Measurements from ENCODE around the gene SEMA3E.

The SEMA3E gene

GRCh38 chr7:83337050-83337449, 311.9 kb downstream of the SEMA3E start:
- H3K4me3 ChIP-seq (IDR thresholded peaks at IDR 0.05; ENCODE audit: insufficient read depth, low read depth, low read length) = no peak overlapping the region
- no peaks in the 10 kb centered on the region for H3K79me2 ChIP-seq (ENCODE audit: insufficient read depth, low read depth)
- no peaks in the 10 kb centered on the region for H3K36me3 ChIP-seq (ENCODE audit: insufficient read depth)
- H3K9ac ChIP-seq = no peak overlapping the region
- H2AFZ ChIP-seq (ENCODE audit: low read depth) = no peak overlapping the region
- no peaks in the 10 kb centered on the region for H4K20me1 ChIP-seq (ENCODE audit: insufficient read depth)
- H3K27ac ChIP-seq = no peak overlapping the region
- H3K4me1 ChIP-seq (ENCODE audit: low read depth, poor library complexity, severe bottlenecking) = no peaks in the 10 kb centered on the region
- H3K27me3 ChIP-seq (ENCODE audit: insufficient read depth, low read depth) = no peaks in the 10 kb centered on the region
- H3K4me2 ChIP-seq = no peak overlapping the region
- TF ChIP-seq CTCF (conservative IDR thresholded peaks at IDR 0.05; ENCODE audit: low read depth, low read length) = no peak

- Histone ChIP-seq H3K4me3 (IDR thresholded peaks at IDR 0.05; ENCODE audit: insufficient read depth, low read depth, low read length) (no peak overlapping the region), H3K79me2 (ENCODE audit: insufficient read depth, low read depth) (no peaks in the 10 kb centered on the region), H3K27ac (no peak overlapping the region), H3K4me2 (no peak overlapping the region), H3K4me1 (ENCODE audit: low read depth, poor library complexity, severe bottlenecking) (no peaks in the 10 kb centered on the region), H3K27me3 (ENCODE audit: insufficient read depth, low read depth) (no peaks in the 10 kb centered on the region), H3K9ac (no peak overlapping the region), H4K20me1 (ENCODE audit: insufficient read depth) (no peaks in the 10 kb centered on the region), H3K36me3 (ENCODE audit: insufficient read depth) (no peaks in the 10 kb centered on the region), H2AFZ (ENCODE audit: low read depth) (no peak overlapping the region)
- no peak for TF ChIP-seq CTCF (conservative IDR thresholded peaks at IDR 0.05; ENCODE audit: low read depth, low read length)
Observed at GRCh38 chr7:83326223-83326622, 322.7 kb downstream of the SEMA3E start.

GRCh38 chr7:83325083-83325482, 323.9 kb downstream of the SEMA3E start:
- H3K4me2 ChIP-seq = no peak overlapping the region
- H3K79me2 ChIP-seq (ENCODE audit: insufficient read depth, low read depth) = no peaks in the 10 kb centered on the region
- H3K27me3 ChIP-seq (ENCODE audit: insufficient read depth, low read depth) = no peaks in the 10 kb centered on the region
- H2AFZ ChIP-seq (ENCODE audit: low read depth) = no peak overlapping the region
- no peaks in the 10 kb centered on the region for H4K20me1 ChIP-seq (ENCODE audit: insufficient read depth)
- no peak for TF ChIP-seq CTCF (conservative IDR thresholded peaks at IDR 0.05; ENCODE audit: low read depth, low read length)
- no peak overlapping the region for H3K27ac ChIP-seq
- no peaks in the 10 kb centered on the region for H3K4me1 ChIP-seq (ENCODE audit: low read depth, poor library complexity, severe bottlenecking)
- H3K9ac ChIP-seq = no peak overlapping the region
- no peaks in the 10 kb centered on the region for H3K36me3 ChIP-seq (ENCODE audit: insufficient read depth)
- H3K4me3 ChIP-seq (IDR thresholded peaks at IDR 0.05; ENCODE audit: insufficient read depth, low read depth, low read length) = no peak overlapping the region

- H4K20me1 ChIP-seq (ENCODE audit: insufficient read depth) = no peaks in the 10 kb centered on the region
- H3K4me1 ChIP-seq (ENCODE audit: low read depth, poor library complexity, severe bottlenecking) = no peaks in the 10 kb centered on the region
- H3K36me3 ChIP-seq (ENCODE audit: insufficient read depth) = no peaks in the 10 kb centered on the region
- no peak overlapping the region for H3K9ac ChIP-seq
- no peak for TF ChIP-seq CTCF (conservative IDR thresholded peaks at IDR 0.05; ENCODE audit: low read depth, low read length)
- no peak overlapping the region for H3K27ac ChIP-seq
- no peaks in the 10 kb centered on the region for H3K27me3 ChIP-seq (ENCODE audit: insufficient read depth, low read depth)
- no peaks in the 10 kb centered on the region for H3K79me2 ChIP-seq (ENCODE audit: insufficient read depth, low read depth)
- H3K4me3 ChIP-seq (IDR thresholded peaks at IDR 0.05; ENCODE audit: insufficient read depth, low read depth, low read length) = no peak overlapping the region
- no peak overlapping the region for H2AFZ ChIP-seq (ENCODE audit: low read depth)
- H3K4me2 ChIP-seq = no peak overlapping the region
Observed at GRCh38 chr7:83324596-83324995, 324.3 kb downstream of the SEMA3E start.

GRCh38 chr7:83321011-83321410, 327.9 kb downstream of the SEMA3E start:
- Histone ChIP-seq H3K9ac (no peak overlapping the region), H3K4me3 (IDR thresholded peaks at IDR 0.05; ENCODE audit: insufficient read depth, low read depth, low read length) (no peak overlapping the region), H4K20me1 (ENCODE audit: insufficient read depth) (no peaks in the 10 kb centered on the region), H3K36me3 (ENCODE audit: insufficient read depth) (no peaks in the 10 kb centered on the region), H2AFZ (ENCODE audit: low read depth) (no peak overlapping the region), H3K4me2 (no peak overlapping the region), H3K79me2 (ENCODE audit: insufficient read depth, low read depth) (no peaks in the 10 kb centered on the region), H3K27me3 (ENCODE audit: insufficient read depth, low read depth) (no peaks in the 10 kb centered on the region), H3K4me1 (ENCODE audit: low read depth, poor library complexity, severe bottlenecking) (no peaks in the 10 kb centered on the region), H3K27ac (no peak overlapping the region)
- no peak for TF ChIP-seq CTCF (conservative IDR thresholded peaks at IDR 0.05; ENCODE audit: low read depth, low read length)

All from KMS-11 (cell line).